Skeletal muscle satellite cell (primary cell): ENCODE measurements around the gene OR2W1.

Experiments
- H3K27me3 ChIP-seq: 2 replicates; pipeline ENCODE4 v1.7.0; 2013; ENCODE audit warnings: low read length; ENCODE audit not compliant: control insufficient read depth, insufficient read depth
- H3K36me3 ChIP-seq: 2 replicates; pipeline ENCODE4 v1.7.0; 2013; ENCODE audit warnings: mild to moderate bottlenecking, control low read depth, low read length; ENCODE audit not compliant: insufficient read depth
- H3K4me1 ChIP-seq: 2 replicates; pipeline ENCODE4 v1.7.0; 2013; ENCODE audit warnings: low read length; ENCODE audit not compliant: control insufficient read depth, insufficient read depth
- H3K4me2 ChIP-seq: 2 replicates; pipeline ENCODE4 v1.7.0; 2013; ENCODE audit warnings: mild to moderate bottlenecking, low read length
- H3K4me3 ChIP-seq: 2 replicates; pipeline ENCODE4 v1.7.0; 2013; ENCODE audit warnings: low read length
- H3K9ac ChIP-seq: 2 replicates; pipeline ENCODE4 v1.7.0; 2013; ENCODE audit warnings: mild to moderate bottlenecking, low read depth, low read length, moderate library complexity
- H3K9me3 ChIP-seq: replicated peaks from 2 replicates; pipeline ENCODE4 v1.7.0; 2013; ENCODE audit warnings: mild to moderate bottlenecking, control low read depth, low read length

OR2W1 gene

GRCh38 chr6:28995093-28995650, 49.8 kb downstream of the OR2W1 start:
- H3K4me2 ChIP-seq: no peak overlapping the region
- no peaks in the 10 kb centered on the region for H3K9me3 ChIP-seq
- H3K36me3 ChIP-seq: no peaks in the 10 kb centered on the region
- no peaks in the 10 kb centered on the region for H3K4me1 ChIP-seq
- H3K4me3 ChIP-seq: no peak overlapping the region
- H3K9ac ChIP-seq: no peak overlapping the region
- no peaks in the 10 kb centered on the region for H3K27me3 ChIP-seq
